ENCODE data around the gene ETNK1.

DNA sequence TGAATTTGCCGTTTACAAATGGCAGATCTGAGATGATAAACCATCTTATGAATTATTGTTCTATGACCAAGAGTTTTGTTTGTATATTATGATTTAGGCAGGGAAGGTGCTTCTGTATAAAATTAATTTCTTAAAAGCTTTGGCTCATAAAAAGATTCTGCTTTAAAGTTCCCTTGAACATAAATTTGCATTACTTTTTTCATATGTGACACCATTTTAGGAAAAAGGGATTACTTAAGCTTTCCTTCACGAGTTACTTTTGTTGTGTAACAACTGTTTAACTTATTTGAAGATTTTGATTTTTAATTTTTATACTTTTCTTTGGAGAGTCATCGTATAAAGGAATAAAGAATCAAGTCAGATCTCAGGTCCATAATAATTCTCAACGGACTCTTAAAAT lies 3.3 kb downstream of the ETNK1 start:
- TF ChIP-seq CTCF (IDR thresholded peaks at IDR 0.05) (no peak), POLR2A (IDR thresholded peaks at IDR 0.05) (no peak)
